ENCODE data around the gene TRAPPC3. TPM values are rescaled to one million over a fixed set of nuclear protein-coding genes. Genes with fewer than 3 reads are reported as not detected.

Gene TRAPPC3
- total RNA-seq, 2 donors from 2014 or later, result 53.3 to 64.2 TPM

DNA sequence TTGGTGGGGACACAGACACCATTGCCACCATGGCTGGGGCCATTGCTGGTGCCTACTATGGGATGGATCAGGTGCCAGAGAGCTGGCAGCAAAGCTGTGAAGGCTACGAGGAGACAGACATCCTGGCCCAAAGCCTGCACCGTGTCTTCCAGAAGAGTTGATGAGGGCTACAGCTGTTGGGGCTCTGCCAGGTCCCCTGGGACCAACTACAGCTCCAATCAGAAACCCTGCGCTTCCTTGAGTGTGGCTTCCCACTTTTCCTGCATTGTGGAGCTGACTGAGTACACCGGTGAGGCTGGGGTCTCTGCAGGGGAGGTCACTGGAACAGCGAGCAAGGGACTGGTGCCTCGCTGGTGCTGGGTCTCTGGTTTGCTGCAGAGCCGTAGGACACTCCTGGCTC, 56.1 kb downstream of the TRAPPC3 start:
- ATAC-seq, result no peak
- DNase-seq, result no peak
- intact Hi-C loops (cut with DNase I), result loop anchor here in 1 of 2 donors (10.0 kb wide), 1 partner anchor 332 kb away; no protein-coding TSS in a partner anchor

DNA sequence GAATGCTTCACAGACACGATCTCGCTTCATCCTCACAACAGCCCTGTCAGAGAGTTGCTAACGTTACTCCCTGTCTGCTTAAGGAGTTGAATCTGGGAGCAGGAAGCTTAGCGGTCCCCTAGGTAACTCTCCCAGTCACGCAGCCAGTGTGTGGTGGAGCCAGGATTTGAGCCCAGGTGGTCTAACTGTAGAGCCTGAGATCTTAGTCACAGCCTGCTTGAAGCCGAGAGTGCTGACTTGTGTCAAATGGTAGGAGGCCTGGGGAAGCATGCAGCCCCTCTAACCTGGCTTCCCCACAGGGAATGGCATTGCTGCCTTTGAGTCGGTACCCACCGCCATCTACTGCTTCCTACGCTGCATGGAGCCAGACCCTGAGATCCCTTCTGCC, 56.5 kb downstream of the TRAPPC3 start:
- DNase-seq (no peak), ATAC-seq (no peak)
- intact Hi-C loops (cut with DNase I), result loop anchor here in 1 of 2 donors (10.0 kb wide), 1 partner anchor 332 kb away; no protein-coding TSS in a partner anchor

DNA sequence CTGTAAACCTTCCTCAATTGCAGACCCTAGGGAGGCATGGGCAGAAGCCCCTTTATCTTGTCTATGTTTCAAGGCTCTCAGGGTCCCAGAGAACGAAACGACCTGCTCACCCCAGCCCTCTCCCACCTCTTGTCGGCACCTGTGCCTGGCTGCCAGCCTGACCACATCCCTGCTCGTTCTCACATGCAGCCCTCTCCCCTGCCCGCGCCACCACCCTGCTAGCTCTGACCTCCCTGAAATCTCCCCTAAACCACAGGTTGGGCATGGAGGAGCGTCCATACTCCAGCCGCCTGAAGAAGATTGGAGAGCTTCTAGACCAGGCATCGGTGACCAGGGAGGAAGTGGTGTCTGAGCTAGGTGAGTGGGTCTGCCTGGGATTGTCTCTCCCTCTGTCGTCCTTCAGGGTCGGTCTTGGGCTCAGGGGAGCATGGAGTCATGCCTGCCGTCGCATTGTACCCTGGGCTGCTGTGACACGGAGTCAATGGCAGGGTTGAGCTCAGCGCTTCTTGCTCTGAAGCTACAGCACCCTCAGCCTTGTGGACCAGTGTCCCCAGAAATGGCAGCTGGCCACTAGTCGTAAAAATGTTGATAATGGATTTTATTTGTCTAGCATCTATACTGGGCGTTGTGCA, 57.0 kb downstream of the TRAPPC3 start:
- no peak for DNase-seq
- ATAC-seq, result no peak
- intact Hi-C loops (cut with DNase I), result loop anchor here in 1 of 2 donors (10.0 kb wide), 1 partner anchor 333 kb away; no protein-coding TSS in a partner anchor

DNA sequence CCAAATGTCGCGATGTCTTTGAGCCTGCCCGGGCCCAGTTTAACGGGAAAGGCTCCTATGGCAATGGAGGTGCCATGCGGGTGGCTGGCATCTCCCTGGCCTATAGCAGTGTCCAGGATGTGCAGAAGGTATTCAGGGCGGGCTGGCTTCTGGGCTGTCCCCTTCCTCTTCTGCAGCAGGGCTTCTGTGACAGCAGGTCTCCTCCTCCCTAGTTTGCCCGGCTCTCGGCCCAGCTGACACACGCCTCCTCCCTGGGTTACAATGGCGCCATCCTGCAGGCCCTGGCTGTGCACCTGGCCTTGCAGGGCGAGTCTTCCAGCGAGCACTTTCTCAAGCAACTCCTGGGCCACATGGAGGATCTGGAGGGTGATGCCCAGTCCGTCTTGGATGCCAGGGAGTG, 57.6 kb downstream of the TRAPPC3 start:
- intact Hi-C loops (cut with DNase I), result loop anchor here in 1 of 2 donors (10.0 kb wide), 1 partner anchor 333 kb away; no protein-coding TSS in a partner anchor
- DNase-seq (no peak), ATAC-seq (no peak)

DNA sequence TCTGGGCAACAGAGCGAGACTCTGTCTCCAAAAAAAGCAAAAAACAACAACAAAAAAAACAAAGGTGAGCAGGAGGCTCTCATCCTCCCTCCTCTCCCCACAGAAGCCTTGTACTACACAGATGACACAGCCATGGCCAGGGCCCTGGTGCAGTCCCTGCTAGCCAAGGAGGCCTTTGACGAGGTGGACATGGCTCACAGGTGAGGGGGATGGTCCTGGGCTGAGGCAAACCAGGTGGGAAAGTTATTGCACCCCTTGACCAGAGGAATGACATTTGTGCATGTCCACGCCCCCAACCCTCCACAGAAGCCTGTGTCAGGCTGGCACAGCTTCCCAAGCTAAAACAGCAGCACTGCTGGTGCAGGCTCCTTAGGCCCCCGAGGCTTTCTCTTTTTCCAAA, 58.1 kb downstream of the TRAPPC3 start:
- ATAC-seq (no peak), DNase-seq (no peak)
- intact Hi-C loops (cut with DNase I), result loop anchor here in 1 of 2 donors (10.0 kb wide), 1 partner anchor 334 kb away; no protein-coding TSS in a partner anchor

DNA sequence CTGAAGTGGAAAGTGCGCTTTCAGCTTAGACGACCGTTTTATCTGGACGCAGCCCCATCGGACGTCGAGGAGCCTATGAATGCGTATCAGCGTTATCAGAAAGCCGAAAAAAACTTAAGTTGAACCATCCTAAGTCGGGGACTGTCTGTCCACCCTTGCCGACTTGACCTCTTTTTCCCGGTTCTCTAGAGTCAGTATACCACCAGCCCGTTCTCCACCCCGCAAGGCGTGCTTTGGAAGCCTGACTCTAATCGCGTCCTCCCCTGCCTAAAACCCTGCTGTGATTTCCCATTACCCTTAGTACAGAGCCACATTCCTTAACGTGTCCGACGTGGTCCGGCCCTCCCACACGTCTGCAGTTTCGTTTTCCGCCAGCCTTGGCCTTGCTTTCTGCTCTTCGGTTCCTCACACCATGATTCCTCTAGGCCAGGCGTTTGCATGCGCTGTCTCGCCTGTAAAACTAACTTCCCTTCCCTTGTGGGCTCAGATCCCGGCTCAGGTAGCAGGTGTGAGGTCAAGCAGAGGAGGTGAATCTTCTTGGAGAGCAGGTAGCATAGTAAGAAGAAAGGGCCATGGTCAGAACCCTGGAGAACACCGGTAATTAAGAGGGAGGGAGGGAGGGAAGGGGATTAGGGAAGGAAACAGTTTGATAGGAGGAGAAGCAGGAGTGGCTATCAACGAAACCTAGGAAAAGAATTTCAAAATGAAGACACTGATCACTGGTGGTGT, 59.7 kb downstream of the TRAPPC3 start:
- ATAC-seq (peak in 1 of 2 donors; percentile 3), DNase-seq (no peak)
- intact Hi-C loops (cut with DNase I), result loop anchor here in 1 of 2 donors (10.0 kb wide), 1 partner anchor 335 kb away; no protein-coding TSS in a partner anchor

DNA sequence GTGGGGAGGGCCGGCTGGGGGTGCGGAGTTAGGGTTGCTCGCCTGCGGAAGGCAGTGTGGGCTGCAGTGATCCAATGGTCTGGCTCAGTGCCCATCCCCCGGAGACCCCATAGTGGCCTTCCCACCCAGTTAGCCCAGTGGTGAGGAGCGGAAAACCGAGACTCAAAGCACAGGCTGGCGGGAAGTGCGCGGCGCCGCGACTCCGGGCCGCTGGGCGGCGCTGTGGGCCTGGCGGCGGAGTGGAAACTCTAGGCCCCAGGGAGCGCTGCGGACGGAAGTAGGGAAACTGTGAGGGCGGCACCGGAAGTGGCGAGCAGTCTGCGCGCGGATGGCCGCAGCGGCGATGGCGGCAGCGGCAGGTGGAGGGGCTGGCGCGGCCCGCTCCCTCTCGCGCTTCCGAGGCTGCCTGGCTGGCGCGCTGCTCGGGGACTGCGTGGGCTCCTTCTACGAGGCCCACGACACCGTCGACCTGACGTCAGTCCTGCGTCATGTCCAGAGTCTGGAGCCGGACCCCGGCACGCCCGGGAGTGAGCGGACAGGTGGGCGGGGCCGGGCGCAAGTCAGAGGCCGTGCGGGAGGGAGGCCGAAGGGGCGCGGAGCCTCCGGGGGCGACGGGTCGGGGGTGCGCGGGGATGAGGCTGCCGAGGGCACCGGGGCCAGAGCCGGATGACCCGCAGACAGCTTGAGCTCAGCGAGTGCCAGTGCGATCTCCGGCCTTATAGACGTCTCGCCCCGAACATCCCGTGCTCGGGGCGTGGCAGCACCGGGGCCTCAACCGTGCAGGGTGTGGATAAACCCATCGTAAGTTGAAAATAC, 60.5 kb downstream of the TRAPPC3 start, which contains the start of gene ADPRS:
Gene ADPRS (plus strand): TSS at position 316 of the 816 bp plus-strand sequence. CDS start 13 bp downstream, at position 329.
- peak; percentile 92 for DNase-seq
- peak; percentile 92 to 95 for ATAC-seq
- intact Hi-C loops (cut with DNase I), result no loop called here

DNA sequence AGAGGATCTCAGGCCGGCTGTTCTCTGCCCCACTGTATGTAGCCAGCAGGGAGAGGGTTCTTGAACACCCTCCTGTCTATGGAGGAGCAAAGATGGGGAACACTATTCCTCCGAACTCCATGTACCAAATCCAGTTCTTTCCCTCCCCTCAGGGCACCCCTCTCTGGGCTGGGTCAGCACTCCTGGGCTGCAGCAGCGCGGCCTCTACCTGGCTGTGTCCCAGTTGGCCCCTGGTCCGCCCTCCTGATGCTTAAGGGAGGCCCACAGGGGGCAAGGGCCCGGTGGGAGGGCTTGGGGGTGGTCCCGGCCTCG, 61.1 kb downstream of the TRAPPC3 start:
- DNase-seq (no peak), ATAC-seq (peak in 1 of 2 donors; percentile 14)
- intact Hi-C loops (cut with DNase I), result no loop called here

DNA sequence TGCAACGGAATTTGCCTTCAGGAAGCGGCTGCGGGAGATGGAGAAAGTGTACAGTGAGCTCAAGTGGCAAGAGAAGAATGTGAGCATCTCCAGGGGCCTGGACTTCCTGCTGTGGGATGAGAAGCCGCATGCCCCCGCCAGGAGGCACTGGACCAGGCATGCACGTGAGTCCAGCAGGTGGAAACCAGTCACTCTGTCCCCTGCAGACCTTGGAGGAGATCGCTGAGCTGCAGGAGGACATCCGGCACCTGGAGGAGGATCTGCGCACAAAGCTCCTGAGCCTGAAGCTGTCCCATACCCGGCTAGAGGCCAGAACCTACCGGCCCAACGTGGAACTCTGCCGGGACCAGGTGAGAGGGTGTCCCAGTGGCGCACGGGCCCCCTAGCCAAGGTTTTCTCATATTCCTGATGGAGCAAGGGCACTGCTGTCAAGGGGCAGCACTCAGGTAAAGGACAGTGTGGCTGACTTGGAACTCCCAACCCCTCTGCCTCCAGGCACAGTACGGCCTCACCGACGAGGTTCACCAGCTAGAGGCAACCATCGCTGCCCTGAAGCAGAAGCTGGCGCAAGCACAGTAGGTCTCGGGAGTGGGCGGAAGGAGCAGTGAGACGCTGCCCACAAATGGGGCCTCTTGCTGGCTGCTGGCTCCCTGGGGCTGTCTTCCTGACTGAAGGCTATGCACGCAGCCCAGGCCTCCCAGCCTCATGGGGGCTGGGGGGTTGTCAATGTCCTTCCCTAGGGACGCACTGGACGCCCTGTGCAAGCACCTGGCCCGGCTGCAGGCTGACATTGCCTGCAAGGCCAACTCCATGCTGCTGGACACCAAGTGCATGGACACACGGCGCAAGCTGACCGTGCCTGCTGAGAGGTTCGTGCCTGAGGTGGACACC, 61.8 kb downstream of the TRAPPC3 start:
- DNase-seq (no peak), ATAC-seq (no peak)
- intact Hi-C loops (cut with DNase I), result no loop called here

Other genes starting within 250 kb of the TRAPPC3 start
- gene AGO3, start 218.4 kb downstream of the TRAPPC3 start, total RNA-seq, result 10 to 100 TPM; 16.1 to 23.1 TPM
- gene TEKT2, start 65.4 kb downstream of the TRAPPC3 start, total RNA-seq, result under 1 TPM in 1 of 2 donors, not detected in 1; 0.27 TPM
- 10 to 100 TPM; 15.4 to 17.6 TPM for gene ADPRS, start 60.6 kb downstream of the TRAPPC3 start, total RNA-seq
- gene COL8A2, start 24.3 kb downstream of the TRAPPC3 start, total RNA-seq, result 1 to 10 TPM; 3.8 to 4.2 TPM
- 100 to 1,000 TPM; 251 to 270 TPM for gene MAP7D1, start 6.7 kb upstream of the TRAPPC3 start, total RNA-seq
- gene THRAP3, start 75.0 kb upstream of the TRAPPC3 start, total RNA-seq, result 10 to 100 TPM; 55.9 to 77.0 TPM
- 1 to 10 TPM; 2.5 to 3.0 TPM for gene SH3D21, start 156.9 kb upstream of the TRAPPC3 start, total RNA-seq
- gene EVA1B, start 174.2 kb upstream of the TRAPPC3 start, total RNA-seq, result 10 to 100 TPM; 15.6 to 16.7 TPM
- gene STK40, start 236.4 kb upstream of the TRAPPC3 start, total RNA-seq, result 10 to 100 TPM; 69.2 to 77.8 TPM
- gene LSM10, start 248.4 kb upstream of the TRAPPC3 start, total RNA-seq, result 10 to 100 TPM; 59.2 to 63.9 TPM